Measurements from ENCODE around the gene SPATS1.
A peak's percentile ranks its signal among the peaks of the same experiment; 100 is the strongest.
"Not testable (repeated sequence)": the region's sequence is repeated elsewhere in the genome, so short reads cannot be mapped to it uniquely, and the experiment has no call there.

Gene SPATS1

GRCh38 chr6:44312901-44313788 lies 29.3 kb upstream of the SPATS1 start, which contains the start of gene AARS2:
Gene AARS2, minus strand, starts transcription at chr6:44313347. Its CDS starts 24 bp downstream, at chr6:44313323.
- Histone ChIP-seq H3K9me3 (ENCODE audit: control insufficient read depth, insufficient read depth, low read length) (no peaks in the 10 kb centered on the region), H3K36me3 (ENCODE audit: control insufficient read depth, insufficient read depth, low read length) (peaks cover 35% of the 10 kb centered on the region), H3K4me3 (ENCODE audit: low read depth, low read length) (peak within 1 kb of the TSS; percentile 90), H3K27me3 (ENCODE audit: control insufficient read depth, insufficient read depth, low read length) (no peaks in the 10 kb centered on the region), H3K4me1 (ENCODE audit: control insufficient read depth, insufficient read depth, low read length) (peaks cover 13% of the 10 kb centered on the region), H3K9ac (ENCODE audit: low read depth, low read length) (peak within 1 kb of the TSS; percentile 89)

- H3K27me3 ChIP-seq (ENCODE audit: control insufficient read depth, insufficient read depth, low read length); H3K9ac ChIP-seq (ENCODE audit: low read depth, low read length); H3K4me3 ChIP-seq (ENCODE audit: low read depth, low read length); H3K9me3 ChIP-seq (ENCODE audit: control insufficient read depth, insufficient read depth, low read length): not testable (repeated sequence)
- H3K4me1 ChIP-seq (ENCODE audit: control insufficient read depth, insufficient read depth, low read length) = peaks cover 13% of the 10 kb centered on the region
- H3K36me3 ChIP-seq (ENCODE audit: control insufficient read depth, insufficient read depth, low read length) = peaks cover 27% of the 10 kb centered on the region
These were observed 27.8 kb upstream of the SPATS1 start for GRCh38 chr6:44314657-44315056.

GRCh38 chr6:44315516-44315915 lies 26.9 kb upstream of the SPATS1 start:
- Histone ChIP-seq H3K9ac (ENCODE audit: low read depth, low read length) (no peak overlapping the region), H3K36me3 (ENCODE audit: control insufficient read depth, insufficient read depth, low read length) (peaks cover 18% of the 10 kb centered on the region), H3K4me1 (ENCODE audit: control insufficient read depth, insufficient read depth, low read length) (peaks cover 13% of the 10 kb centered on the region), H3K27me3 (ENCODE audit: control insufficient read depth, insufficient read depth, low read length) (no peaks in the 10 kb centered on the region), H3K9me3 (ENCODE audit: control insufficient read depth, insufficient read depth, low read length) (no peaks in the 10 kb centered on the region), H3K4me3 (ENCODE audit: low read depth, low read length) (no peak overlapping the region)

GRCh38 chr6:44315951-44316350 lies 26.5 kb upstream of the SPATS1 start:
- Histone ChIP-seq H3K4me3 (ENCODE audit: low read depth, low read length) (no peak overlapping the region), H3K36me3 (ENCODE audit: control insufficient read depth, insufficient read depth, low read length) (peaks cover 14% of the 10 kb centered on the region), H3K27me3 (ENCODE audit: control insufficient read depth, insufficient read depth, low read length) (no peaks in the 10 kb centered on the region), H3K9ac (ENCODE audit: low read depth, low read length) (no peak overlapping the region), H3K4me1 (ENCODE audit: control insufficient read depth, insufficient read depth, low read length) (peaks cover 13% of the 10 kb centered on the region), H3K9me3 (ENCODE audit: control insufficient read depth, insufficient read depth, low read length) (no peaks in the 10 kb centered on the region)

GRCh38 chr6:44316481-44316880 lies 26.0 kb upstream of the SPATS1 start:
- H3K9me3 ChIP-seq (ENCODE audit: control insufficient read depth, insufficient read depth, low read length) = no peaks in the 10 kb centered on the region
- peaks cover 13% of the 10 kb centered on the region for H3K4me1 ChIP-seq (ENCODE audit: control insufficient read depth, insufficient read depth, low read length)
- no peak overlapping the region for H3K9ac ChIP-seq (ENCODE audit: low read depth, low read length)
- H3K27me3 ChIP-seq (ENCODE audit: control insufficient read depth, insufficient read depth, low read length) = no peaks in the 10 kb centered on the region
- H3K4me3 ChIP-seq (ENCODE audit: low read depth, low read length) = no peak overlapping the region
- peaks cover 9% of the 10 kb centered on the region for H3K36me3 ChIP-seq (ENCODE audit: control insufficient read depth, insufficient read depth, low read length)

DNA sequence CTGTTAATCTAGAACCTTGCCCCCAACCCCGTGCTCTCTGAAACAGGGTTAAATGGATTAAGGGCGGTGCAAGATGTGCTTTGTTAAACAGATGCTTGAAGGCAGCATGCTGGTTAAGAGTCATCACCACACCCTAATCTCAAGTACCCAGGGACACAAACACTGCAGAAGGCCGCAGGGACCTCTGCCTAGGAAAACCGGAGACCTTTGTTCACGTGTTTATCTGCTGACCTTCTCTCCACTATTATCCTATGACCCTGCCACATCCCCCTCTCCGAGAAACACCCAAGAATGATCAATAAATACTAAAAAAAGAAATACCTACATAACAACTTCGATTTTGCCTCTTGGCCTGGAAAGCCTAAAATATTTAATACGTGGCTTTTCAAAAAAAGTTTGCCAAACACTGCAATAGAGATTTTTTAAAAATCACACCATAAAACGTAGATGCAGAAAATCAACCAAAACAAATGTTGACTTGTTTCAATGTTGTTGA lies 25.3 kb upstream of the SPATS1 start:
- not testable (repeated sequence) for H3K36me3 ChIP-seq (ENCODE audit: control insufficient read depth, insufficient read depth, low read length); H3K9ac ChIP-seq (ENCODE audit: low read depth, low read length); H3K4me3 ChIP-seq (ENCODE audit: low read depth, low read length); H3K27me3 ChIP-seq (ENCODE audit: control insufficient read depth, insufficient read depth, low read length); H3K9me3 ChIP-seq (ENCODE audit: control insufficient read depth, insufficient read depth, low read length)
- peaks cover 13% of the 10 kb centered on the region for H3K4me1 ChIP-seq (ENCODE audit: control insufficient read depth, insufficient read depth, low read length)

GRCh38 chr6:44321210-44321609 lies 21.2 kb upstream of the SPATS1 start:
- Histone ChIP-seq H3K4me3 (ENCODE audit: low read depth, low read length) (no peak overlapping the region), H3K9ac (ENCODE audit: low read depth, low read length) (no peak overlapping the region), H3K9me3 (ENCODE audit: control insufficient read depth, insufficient read depth, low read length) (no peaks in the 10 kb centered on the region), H3K36me3 (ENCODE audit: control insufficient read depth, insufficient read depth, low read length) (no peaks in the 10 kb centered on the region), H3K4me1 (ENCODE audit: control insufficient read depth, insufficient read depth, low read length) (peaks cover 7% of the 10 kb centered on the region), H3K27me3 (ENCODE audit: control insufficient read depth, insufficient read depth, low read length) (no peaks in the 10 kb centered on the region)

- Histone ChIP-seq H3K4me1 (ENCODE audit: control insufficient read depth, insufficient read depth, low read length) (peaks cover 14% of the 10 kb centered on the region), H3K9me3 (ENCODE audit: control insufficient read depth, insufficient read depth, low read length) (no peaks in the 10 kb centered on the region), H3K36me3 (ENCODE audit: control insufficient read depth, insufficient read depth, low read length) (no peaks in the 10 kb centered on the region), H3K27me3 (ENCODE audit: control insufficient read depth, insufficient read depth, low read length) (no peaks in the 10 kb centered on the region), H3K9ac (ENCODE audit: low read depth, low read length) (peak overlapping the region; percentile 48), H3K4me3 (ENCODE audit: low read depth, low read length) (no peak overlapping the region)
These were observed 15.4 kb upstream of the SPATS1 start for GRCh38 chr6:44327096-44327495.

GRCh38 chr6:44327760-44328159 lies 14.7 kb upstream of the SPATS1 start:
- peaks cover 14% of the 10 kb centered on the region for H3K4me1 ChIP-seq (ENCODE audit: control insufficient read depth, insufficient read depth, low read length)
- H3K9me3 ChIP-seq (ENCODE audit: control insufficient read depth, insufficient read depth, low read length) = no peaks in the 10 kb centered on the region
- no peak overlapping the region for H3K4me3 ChIP-seq (ENCODE audit: low read depth, low read length)
- no peak overlapping the region for H3K9ac ChIP-seq (ENCODE audit: low read depth, low read length)
- H3K36me3 ChIP-seq (ENCODE audit: control insufficient read depth, insufficient read depth, low read length) = no peaks in the 10 kb centered on the region
- H3K27me3 ChIP-seq (ENCODE audit: control insufficient read depth, insufficient read depth, low read length) = no peaks in the 10 kb centered on the region

- not testable (repeated sequence) for H3K27me3 ChIP-seq (ENCODE audit: control insufficient read depth, insufficient read depth, low read length)
These were observed 14.2 kb upstream of the SPATS1 start for GRCh38 chr6:44328203-44328602.

GRCh38 chr6:44329858-44330257 lies 12.6 kb upstream of the SPATS1 start:
- H3K9ac ChIP-seq (ENCODE audit: low read depth, low read length) = no peak overlapping the region
- H3K9me3 ChIP-seq (ENCODE audit: control insufficient read depth, insufficient read depth, low read length) = no peaks in the 10 kb centered on the region
- H3K36me3 ChIP-seq (ENCODE audit: control insufficient read depth, insufficient read depth, low read length) = no peaks in the 10 kb centered on the region
- no peaks in the 10 kb centered on the region for H3K27me3 ChIP-seq (ENCODE audit: control insufficient read depth, insufficient read depth, low read length)
- H3K4me3 ChIP-seq (ENCODE audit: low read depth, low read length) = no peak overlapping the region
- peaks cover 14% of the 10 kb centered on the region for H3K4me1 ChIP-seq (ENCODE audit: control insufficient read depth, insufficient read depth, low read length)

More at GRCh38 chr6:44328203-44328602, 14.2 kb upstream of the SPATS1 start:
- not testable (repeated sequence) for H3K9me3 ChIP-seq (ENCODE audit: control insufficient read depth, insufficient read depth, low read length); H3K4me3 ChIP-seq (ENCODE audit: low read depth, low read length); H3K9ac ChIP-seq (ENCODE audit: low read depth, low read length); H3K36me3 ChIP-seq (ENCODE audit: control insufficient read depth, insufficient read depth, low read length)
- H3K4me1 ChIP-seq (ENCODE audit: control insufficient read depth, insufficient read depth, low read length) = peaks cover 14% of the 10 kb centered on the region

GRCh38 chr6:44332585-44332984 lies 9.9 kb upstream of the SPATS1 start:
- Histone ChIP-seq H3K4me3 (ENCODE audit: low read depth, low read length) (no peak overlapping the region), H3K9me3 (ENCODE audit: control insufficient read depth, insufficient read depth, low read length) (no peaks in the 10 kb centered on the region), H3K9ac (ENCODE audit: low read depth, low read length) (no peak overlapping the region), H3K36me3 (ENCODE audit: control insufficient read depth, insufficient read depth, low read length) (no peaks in the 10 kb centered on the region), H3K4me1 (ENCODE audit: control insufficient read depth, insufficient read depth, low read length) (peaks cover 23% of the 10 kb centered on the region), H3K27me3 (ENCODE audit: control insufficient read depth, insufficient read depth, low read length) (no peaks in the 10 kb centered on the region)

Measured in iPS-15b (cell line).